GM12878 (cell line): ENCODE results near the gene COL20A1.

Experiments used
- CREB1 ChIP-seq: IDR thresholded peaks from 2 replicates; pipeline ENCODE4 v1.6.1; 2012; ENCODE audit warnings: low read depth, mild to moderate bottlenecking, inconsistent platforms
- CTCF ChIP-seq, 3 experiments: IDR thresholded peaks in 2 of 3; conservative IDR thresholded peaks in 1 of 3; 2 replicates each; pipeline ENCODE4 v1.5.1; 2011; ENCODE audit warnings: low read depth in 3 of 3, low read length in 3 of 3, mild to moderate bottlenecking in 3 of 3, control low read depth in 2 of 3, moderate library complexity in 2 of 3, inconsistent platforms in 1 of 3, mixed read lengths in 1 of 3; ENCODE audit not compliant: control insufficient read depth in 2 of 3, insufficient read depth in 1 of 3; ENCODE audit errors: extremely low read depth in 1 of 3
- DPF2 ChIP-seq: fragments of 450-650 bp; IDR thresholded peaks from 2 replicates; pipeline ENCODE4 v1.6.1; 2017; ENCODE audit warnings: mild to moderate bottlenecking
- NFYB ChIP-seq: IDR thresholded peaks from 2 replicates; pipeline ENCODE4 v1.6.1; 2011; ENCODE audit warnings: low read depth, mild to moderate bottlenecking, low read length, improper control_type of control experiment, moderate library complexity; ENCODE audit not compliant: insufficient read depth
- POLR2A ChIP-seq: IDR thresholded peaks from 2 replicates; pipeline ENCODE4 v1.6.1; 2011; ENCODE audit warnings: low read depth, mild to moderate bottlenecking, low read length
- RB1 ChIP-seq: fragments of 450-650 bp; formaldehyde crosslinking; IDR thresholded peaks from 2 replicates; pipeline ENCODE4 v1.6.1; 2017; ENCODE audit warnings: mild to moderate bottlenecking, borderline replicate concordance
- RFX5 ChIP-seq: IDR thresholded peaks from 2 replicates; pipeline ENCODE4 v1.6.1; 2011; ENCODE audit warnings: low read depth, low read length, improper control_type of control experiment
- ZBED1 ChIP-seq: IDR thresholded peaks from 2 replicates; pipeline ENCODE4 v1.6.1; 2016; ENCODE audit warnings: borderline replicate concordance
- ZBTB33 ChIP-seq: fragments of 450-650 bp; IDR thresholded peaks from 2 replicates; pipeline ENCODE4 v1.6.1; 2017; ENCODE audit warnings: mild to moderate bottlenecking

- TF ChIP-seq RFX5, result no peak
- TF ChIP-seq ZBTB33, result no peak
- no peak for TF ChIP-seq DPF2
- TF ChIP-seq CREB1, result no peak
- TF ChIP-seq ZBED1, result no peak
- no peak for TF ChIP-seq CTCF (IDR thresholded peaks at IDR 0.05 in 2 of 3, conservative IDR thresholded peaks at IDR 0.05 in 1 of 3; ENCODE audit: control insufficient read depth in 2 of 3, extremely low read depth in 1 of 3, insufficient read depth in 1 of 3, low read depth in 3 of 3, low read length in 3 of 3)
- TF ChIP-seq POLR2A, result no peak
- TF ChIP-seq NFYB, result no peak
- no peak for TF ChIP-seq RB1
Observed at GRCh38 chr20:63352811-63353221, 59.8 kb downstream of the COL20A1 start.
